Measurements from ENCODE around the gene FBXL7.
"Not testable (repeated sequence)": the region's sequence is repeated elsewhere in the genome, so short reads cannot be mapped to it uniquely, and the experiment has no call there.

FBXL7 gene

GRCh38 chr5:15858326-15858725 lies 358.3 kb downstream of the FBXL7 start:
- H3K4me3 ChIP-seq (replicated peaks; ENCODE audit: low read depth, low read length), result no peak overlapping the region
- no peak for DNase-seq (ENCODE audit: extremely low read depth, low read depth)
- no peak for TF ChIP-seq CTCF (IDR thresholded peaks at IDR 0.05; ENCODE audit: low read depth, low read length, missing control alignments)

GRCh38 chr5:15864536-15865215 lies 364.7 kb downstream of the FBXL7 start:
- no peak overlapping the region for H3K4me3 ChIP-seq (replicated peaks; ENCODE audit: low read depth, low read length)
- no peak for DNase-seq (ENCODE audit: extremely low read depth, low read depth)
- no peak for TF ChIP-seq CTCF (IDR thresholded peaks at IDR 0.05; ENCODE audit: low read depth, low read length, missing control alignments)

GRCh38 chr5:15872259-15872658 lies 372.3 kb downstream of the FBXL7 start:
- DNase-seq (ENCODE audit: extremely low read depth, low read depth); H3K4me3 ChIP-seq (replicated peaks; ENCODE audit: low read depth, low read length): not testable (repeated sequence)

- no peak overlapping the region for H3K4me3 ChIP-seq (replicated peaks; ENCODE audit: low read depth, low read length)
- no peak for DNase-seq (ENCODE audit: extremely low read depth, low read depth)
- TF ChIP-seq CTCF (IDR thresholded peaks at IDR 0.05; ENCODE audit: low read depth, low read length, missing control alignments), result no peak
Measured at GRCh38 chr5:15877914-15878313, 377.9 kb downstream of the FBXL7 start.

GRCh38 chr5:15880201-15880600 lies 380.2 kb downstream of the FBXL7 start:
- TF ChIP-seq CTCF (IDR thresholded peaks at IDR 0.05; ENCODE audit: low read depth, low read length, missing control alignments), result no peak
- no peak for DNase-seq (ENCODE audit: extremely low read depth, low read depth)
- no peak overlapping the region for H3K4me3 ChIP-seq (replicated peaks; ENCODE audit: low read depth, low read length)

- TF ChIP-seq CTCF (IDR thresholded peaks at IDR 0.05; ENCODE audit: low read depth, low read length, missing control alignments), result no peak
- H3K4me3 ChIP-seq (replicated peaks; ENCODE audit: low read depth, low read length), result no peak overlapping the region
- DNase-seq (ENCODE audit: extremely low read depth, low read depth), result no peak
Measured at GRCh38 chr5:15885156-15885555, 385.2 kb downstream of the FBXL7 start.

- DNase-seq (ENCODE audit: extremely low read depth, low read depth), result no peak
- no peak overlapping the region for H3K4me3 ChIP-seq (replicated peaks; ENCODE audit: low read depth, low read length)
- TF ChIP-seq CTCF (IDR thresholded peaks at IDR 0.05; ENCODE audit: low read depth, low read length, missing control alignments), result no peak
Measured at GRCh38 chr5:15886156-15886555, 386.2 kb downstream of the FBXL7 start.
